NCI-H146 treated with DMSO at 0.1 percent for 48 hours (cell line): Measurements from ENCODE around the gene RDH5.
A peak's percentile ranks its signal among the peaks of the same experiment; 100 is the strongest.
"Not testable (repeated sequence)": the region's sequence is repeated elsewhere in the genome, so short reads cannot be mapped to it uniquely, and the experiment has no call there.

Experiments
- DNase-seq: peaks from one replicate; lab custom pipeline; 2025; ENCODE audit not compliant: unreplicated experiment; lab: John Stamatoyannopoulos, UW

RDH5 gene

GRCh38 chr12:55744340-55745030 is 24.3 kb downstream of the RDH5 start:
- no peak for DNase-seq

GRCh38 chr12:55745361-55746173 is 25.4 kb downstream of the RDH5 start:
- no peak for DNase-seq

GRCh38 chr12:55746174-55746912 is 26.1 kb downstream of the RDH5 start:
- no peak for DNase-seq

GRCh38 chr12:55746913-55747231 is 26.7 kb downstream of the RDH5 start:
- DNase-seq: no peak

GRCh38 chr12:55748230-55748993 is 28.2 kb downstream of the RDH5 start:
- DNase-seq: no peak

GRCh38 chr12:55755246-55755645 is 35.1 kb downstream of the RDH5 start:
- DNase-seq: no peak

GRCh38 chr12:55757701-55758100 is 37.5 kb downstream of the RDH5 start:
- DNase-seq: no peak

GRCh38 chr12:55758575-55758974 is 38.4 kb downstream of the RDH5 start:
- not testable (repeated sequence) for DNase-seq

GRCh38 chr12:55760663-55761062 is 40.5 kb downstream of the RDH5 start:
- no peak for DNase-seq

GRCh38 chr12:55762646-55763045 is 42.5 kb downstream of the RDH5 start:
- DNase-seq: peak; percentile 21

GRCh38 chr12:55765736-55766290 is 45.6 kb downstream of the RDH5 start:
- DNase-seq: no peak

- no peak for DNase-seq
Measured at GRCh38 chr12:55767156-55767555, 47.0 kb downstream of the RDH5 start.

GRCh38 chr12:55771736-55772135 is 51.5 kb downstream of the RDH5 start:
- DNase-seq: no peak
